A549 treated with dexamethasone at 1 μM for 4 hours (cell line): Measurements from ENCODE around the gene KCNK5. TPM values are rescaled to one million over a fixed set of nuclear protein-coding genes. Genes with fewer than 3 reads are reported as not detected.

ENCODE experiments used
- total RNA-seq: library from RNA; stranded (reverse); fragments of 200-300 nt; extraction: Qiagen RNA extraction; gene quantifications from 5 replicates; pipeline ENCODE4 v1.2.3, GENCODE V29; 2022

Gene KCNK5
- 1.1 to 1.7 TPM (median 1.3 TPM) in 5 replicates for total RNA-seq

GRCh38 chr6:39228992-39229767, at the start of gene KCNK5:
Gene KCNK5 (minus strand): TSS chr6:39229475. CDS start chr6:39229111, 364 bp downstream.

Other genes with a start within 250 kb of the KCNK5 start
- gene GLP1R, start 180.7 kb downstream of the KCNK5 start, total RNA-seq = not detected in 5 replicates
- 5.2 to 6.8 TPM (median 6.6 TPM) in 5 replicates for gene SAYSD1, start 114.3 kb downstream of the KCNK5 start, total RNA-seq
- not detected in 5 replicates for gene KCNK17, start 84.9 kb upstream of the KCNK5 start, total RNA-seq
- not detected in 5 replicates for gene KCNK16, start 93.2 kb upstream of the KCNK5 start, total RNA-seq